LNCaP clone FGC (cell line): ENCODE measurements around the gene POLR2J3.
"Not testable (repeated sequence)": the region's sequence is repeated elsewhere in the genome, so short reads cannot be mapped to it uniquely, and the experiment has no call there.

Experiments
- DNase-seq: peaks from one replicate; pipeline ENCODE4 v3.0.0-alpha.2; 2011; ENCODE audit warnings: low read depth
- H3K4me3 ChIP-seq: 2 replicates; pipeline ENCODE4 v1.5.1; 2011; ENCODE audit warnings: mild to moderate bottlenecking, low read depth, low read length, control low read depth

Gene POLR2J3

DNA sequence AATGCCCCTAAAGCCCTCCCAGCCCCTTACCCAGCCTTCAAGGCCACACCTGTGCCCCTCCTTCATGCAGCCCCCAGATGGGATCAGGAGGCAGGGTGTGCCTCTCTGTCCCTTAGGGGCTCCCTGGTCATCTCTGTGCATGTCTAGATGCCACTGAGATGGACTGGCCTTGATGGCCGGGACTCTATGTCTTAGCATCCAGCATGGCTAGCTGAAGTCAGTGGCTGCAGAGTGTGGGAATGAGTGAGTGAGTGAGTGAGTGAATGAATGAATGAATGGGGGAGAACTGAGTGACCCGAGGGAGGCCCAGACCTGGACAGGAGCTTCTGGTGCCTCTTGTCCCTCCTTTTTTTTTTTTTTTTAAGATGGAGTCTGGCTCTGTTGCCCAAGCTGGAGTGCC lies 40.3 kb downstream of the POLR2J3 start:
- not testable (repeated sequence) for DNase-seq, H3K4me3 ChIP-seq

DNA sequence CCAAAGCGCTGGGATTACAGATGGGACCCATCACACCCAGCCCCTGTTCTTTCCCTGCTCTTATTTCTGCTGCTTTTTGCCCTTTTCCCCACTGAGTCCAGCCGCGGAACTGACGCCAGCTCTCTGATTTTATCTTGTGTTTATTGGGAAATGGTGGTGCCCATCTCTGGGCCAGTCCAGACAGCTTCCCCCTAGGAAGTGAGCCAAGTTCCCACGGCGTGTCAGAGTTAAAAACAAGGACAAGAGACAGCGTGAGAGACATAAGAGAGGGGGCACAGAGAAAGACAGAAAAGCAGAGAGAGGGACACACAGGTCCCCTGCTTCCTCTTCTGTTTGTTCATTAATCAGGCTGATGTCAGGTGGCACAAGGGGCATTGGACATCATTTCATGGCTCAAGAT lies 40.8 kb downstream of the POLR2J3 start:
- not testable (repeated sequence) for DNase-seq, H3K4me3 ChIP-seq

DNA sequence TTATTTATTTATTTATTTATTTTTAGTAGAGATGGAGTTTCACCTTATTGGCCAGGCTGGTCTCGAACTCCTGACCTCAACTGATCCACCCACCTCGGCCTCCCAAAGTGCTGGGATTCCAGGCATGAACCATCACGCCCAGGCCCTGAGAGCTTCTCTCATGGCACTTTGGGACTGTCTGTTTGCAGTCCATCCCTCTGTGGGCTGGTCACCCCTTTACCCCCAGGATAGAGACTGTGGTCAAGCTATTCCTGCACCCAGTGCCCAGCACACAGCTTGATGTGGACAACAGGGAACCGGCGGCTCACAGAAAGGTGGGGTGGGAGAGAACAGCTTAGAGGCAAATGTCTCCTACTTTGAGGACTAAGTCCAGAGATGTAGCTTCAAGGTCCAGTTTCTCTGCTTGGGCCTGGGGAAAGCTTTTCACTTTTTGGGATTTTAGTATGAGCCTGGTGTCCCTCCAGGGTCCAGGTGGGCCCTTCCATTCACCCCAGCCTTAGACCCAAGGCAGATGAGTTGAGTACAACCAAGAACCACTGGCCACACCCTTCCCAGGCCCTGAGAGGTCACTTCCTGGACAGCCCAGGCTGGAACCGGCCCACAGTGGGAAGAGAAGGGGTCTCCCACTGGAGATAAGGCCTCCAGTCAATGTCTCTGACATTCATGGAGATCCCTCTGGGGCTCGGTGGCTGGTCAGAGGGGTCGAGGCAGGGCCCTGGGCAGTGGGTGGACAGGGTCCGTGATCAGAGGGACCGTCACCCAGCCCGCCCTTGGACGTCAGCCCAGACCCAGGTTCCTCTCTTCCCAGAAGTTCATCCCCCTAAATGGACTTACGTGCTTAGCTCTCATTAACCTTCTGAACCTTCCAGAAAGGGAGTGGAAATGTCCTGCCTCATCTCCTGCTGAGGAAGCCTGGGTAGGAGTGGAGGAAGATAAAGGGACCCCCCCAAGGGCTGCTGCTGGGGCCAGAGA lies 44.3 kb downstream of the POLR2J3 start:
- DNase-seq, H3K4me3 ChIP-seq: not testable (repeated sequence)

DNA sequence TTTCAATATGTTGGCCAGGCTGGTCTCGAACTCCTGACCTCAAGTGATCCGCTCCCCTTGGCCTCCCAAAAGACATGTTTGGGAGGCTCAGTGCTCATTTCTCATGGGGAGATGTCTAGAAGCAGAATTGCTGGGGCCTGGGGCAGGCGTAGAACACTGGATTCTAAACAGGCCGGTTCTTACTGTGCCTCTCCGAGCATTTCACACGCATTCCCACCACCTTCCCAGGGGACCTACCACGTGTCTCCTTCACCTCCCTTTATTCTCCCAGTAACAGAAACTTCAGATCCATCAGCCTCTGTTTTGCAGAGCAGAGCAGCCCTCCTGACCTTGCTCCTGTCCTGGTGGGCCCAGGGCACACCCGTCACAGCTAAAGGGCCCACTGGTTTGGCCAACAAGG lies 45.2 kb downstream of the POLR2J3 start:
- not testable (repeated sequence) for H3K4me3 ChIP-seq, DNase-seq

DNA sequence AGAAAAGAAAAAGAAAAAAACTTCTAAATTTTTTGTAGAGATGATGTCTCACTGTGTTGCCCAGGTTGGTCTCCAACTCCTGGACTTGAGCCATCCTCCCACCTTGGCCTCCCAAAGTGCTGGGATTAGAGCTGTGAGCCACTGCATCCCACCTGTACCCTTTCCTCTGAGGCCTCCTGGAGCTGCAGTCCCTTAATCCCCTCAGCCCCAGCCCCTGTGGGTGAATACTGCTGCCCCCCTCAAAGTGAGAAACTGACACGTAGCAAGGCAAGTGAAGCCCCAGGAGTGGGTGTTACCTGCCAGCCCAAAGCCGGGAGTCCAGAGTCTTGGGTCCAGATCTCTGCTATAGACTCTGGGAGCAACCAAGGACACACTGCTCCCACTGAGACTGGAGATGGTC lies 47.6 kb downstream of the POLR2J3 start:
- DNase-seq, H3K4me3 ChIP-seq: not testable (repeated sequence)

DNA sequence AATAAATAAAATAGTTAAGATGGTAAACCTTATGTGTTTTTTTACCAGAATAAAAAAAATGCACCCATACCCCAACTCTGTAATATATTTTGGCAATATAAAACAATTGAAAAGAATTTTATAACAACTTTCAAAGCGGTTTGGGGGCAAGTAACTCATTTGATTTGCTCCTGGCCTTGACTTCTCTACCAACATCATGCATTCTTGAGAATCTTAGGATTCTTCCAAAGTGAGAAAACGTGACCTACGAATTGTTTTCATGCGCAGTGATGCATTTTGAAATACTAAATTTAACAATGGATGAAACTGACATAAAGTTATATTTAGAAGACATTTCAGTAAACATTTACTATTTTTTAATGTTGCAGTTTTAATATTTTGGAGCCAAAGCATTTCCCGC lies 51.6 kb downstream of the POLR2J3 start:
- not testable (repeated sequence) for H3K4me3 ChIP-seq, DNase-seq

DNA sequence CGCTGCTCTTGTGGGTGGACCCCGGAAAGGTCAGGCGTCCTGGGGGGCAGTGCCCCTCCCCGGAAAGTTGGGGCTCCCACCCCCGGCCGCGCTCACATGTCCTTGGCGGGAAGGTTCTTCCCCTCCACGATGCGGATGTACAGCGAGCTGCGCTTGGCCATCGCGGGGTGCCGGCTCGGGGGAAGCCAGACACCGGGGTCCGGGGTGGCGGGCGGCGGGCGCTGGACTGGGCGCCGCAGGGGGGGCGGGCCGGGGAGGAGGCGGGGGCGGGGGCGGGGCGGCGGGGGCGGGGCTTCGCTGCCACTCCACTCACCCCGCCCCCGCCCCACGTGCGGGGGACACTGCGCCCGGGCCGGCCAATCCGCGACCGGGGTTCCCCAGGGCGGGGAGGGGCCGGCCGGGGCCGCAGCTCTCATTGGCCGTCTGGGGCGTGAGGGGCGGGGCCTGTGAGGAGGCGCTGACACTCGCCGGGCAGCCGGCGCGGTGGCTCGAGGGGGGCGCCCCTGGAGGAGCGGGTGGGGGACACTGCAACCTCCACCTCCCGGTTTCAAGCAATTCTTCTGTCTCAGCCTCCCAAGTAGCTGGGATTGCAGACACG lies 54.7 kb downstream of the POLR2J3 start, which contains the start of gene RASA4B:
TSS of gene RASA4B (minus strand) at position 228 of the 598 bp plus-strand sequence. CDS start at position 161, 67 bp downstream.
- DNase-seq, H3K4me3 ChIP-seq: not testable (repeated sequence)
